HL-60 (cell line): ENCODE results near the gene FBXO27.

Experiments
- GABPA ChIP-seq: IDR thresholded peaks from 2 replicates; pipeline ENCODE4 v1.6.1; 2012; ENCODE audit warnings: low read depth
- POLR2AphosphoS5 ChIP-seq: IDR thresholded peaks from 2 replicates; pipeline ENCODE4 v1.6.1; 2012; ENCODE audit warnings: low read depth
- SPI1 ChIP-seq: IDR thresholded peaks from 2 replicates; pipeline ENCODE4 v1.6.1; 2012; ENCODE audit warnings: low read depth, mild to moderate bottlenecking, borderline replicate concordance
- TF ChIP-seq, protein P1 (sequence below): IDR thresholded peaks from one replicate; pipeline ENCODE4 v1.5.1; 2011; ENCODE audit warnings: low read length, control low read depth, inconsistent platforms; ENCODE audit not compliant: insufficient read depth
- TF ChIP-seq, protein P2 (sequence below): IDR thresholded peaks from 2 replicates; pipeline ENCODE4 v1.6.1; 2012; ENCODE audit warnings: low read depth; ENCODE audit not compliant: insufficient replicate concordance

DNA sequence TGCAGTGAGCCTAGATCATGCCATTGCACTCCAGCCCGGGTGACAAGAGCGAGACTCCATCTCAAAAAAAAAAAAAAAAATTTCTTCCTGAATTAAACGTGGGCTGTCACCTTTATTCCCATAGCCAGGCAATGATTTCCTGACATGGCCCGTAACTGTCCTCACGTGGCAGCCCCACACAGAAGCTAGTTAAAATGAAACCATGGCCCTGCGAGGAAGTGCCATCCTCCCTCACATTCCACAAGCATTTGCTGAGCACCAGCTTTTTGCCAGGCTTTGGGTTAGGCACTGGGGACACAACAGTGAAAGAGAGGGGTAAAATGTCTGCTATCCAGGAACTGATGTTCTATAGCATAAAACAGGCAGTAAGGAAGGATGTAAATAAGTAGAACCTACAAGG lies 13.2 kb upstream of the FBXO27 start:
- TF ChIP-seq, protein P1, sequence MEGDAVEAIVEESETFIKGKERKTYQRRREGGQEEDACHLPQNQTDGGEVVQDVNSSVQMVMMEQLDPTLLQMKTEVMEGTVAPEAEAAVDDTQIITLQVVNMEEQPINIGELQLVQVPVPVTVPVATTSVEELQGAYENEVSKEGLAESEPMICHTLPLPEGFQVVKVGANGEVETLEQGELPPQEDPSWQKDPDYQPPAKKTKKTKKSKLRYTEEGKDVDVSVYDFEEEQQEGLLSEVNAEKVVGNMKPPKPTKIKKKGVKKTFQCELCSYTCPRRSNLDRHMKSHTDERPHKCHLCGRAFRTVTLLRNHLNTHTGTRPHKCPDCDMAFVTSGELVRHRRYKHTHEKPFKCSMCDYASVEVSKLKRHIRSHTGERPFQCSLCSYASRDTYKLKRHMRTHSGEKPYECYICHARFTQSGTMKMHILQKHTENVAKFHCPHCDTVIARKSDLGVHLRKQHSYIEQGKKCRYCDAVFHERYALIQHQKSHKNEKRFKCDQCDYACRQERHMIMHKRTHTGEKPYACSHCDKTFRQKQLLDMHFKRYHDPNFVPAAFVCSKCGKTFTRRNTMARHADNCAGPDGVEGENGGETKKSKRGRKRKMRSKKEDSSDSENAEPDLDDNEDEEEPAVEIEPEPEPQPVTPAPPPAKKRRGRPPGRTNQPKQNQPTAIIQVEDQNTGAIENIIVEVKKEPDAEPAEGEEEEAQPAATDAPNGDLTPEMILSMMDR, result no peak
- TF ChIP-seq POLR2AphosphoS5 (no peak), GABPA (no peak), SPI1 (no peak)
- TF ChIP-seq, protein P2, sequence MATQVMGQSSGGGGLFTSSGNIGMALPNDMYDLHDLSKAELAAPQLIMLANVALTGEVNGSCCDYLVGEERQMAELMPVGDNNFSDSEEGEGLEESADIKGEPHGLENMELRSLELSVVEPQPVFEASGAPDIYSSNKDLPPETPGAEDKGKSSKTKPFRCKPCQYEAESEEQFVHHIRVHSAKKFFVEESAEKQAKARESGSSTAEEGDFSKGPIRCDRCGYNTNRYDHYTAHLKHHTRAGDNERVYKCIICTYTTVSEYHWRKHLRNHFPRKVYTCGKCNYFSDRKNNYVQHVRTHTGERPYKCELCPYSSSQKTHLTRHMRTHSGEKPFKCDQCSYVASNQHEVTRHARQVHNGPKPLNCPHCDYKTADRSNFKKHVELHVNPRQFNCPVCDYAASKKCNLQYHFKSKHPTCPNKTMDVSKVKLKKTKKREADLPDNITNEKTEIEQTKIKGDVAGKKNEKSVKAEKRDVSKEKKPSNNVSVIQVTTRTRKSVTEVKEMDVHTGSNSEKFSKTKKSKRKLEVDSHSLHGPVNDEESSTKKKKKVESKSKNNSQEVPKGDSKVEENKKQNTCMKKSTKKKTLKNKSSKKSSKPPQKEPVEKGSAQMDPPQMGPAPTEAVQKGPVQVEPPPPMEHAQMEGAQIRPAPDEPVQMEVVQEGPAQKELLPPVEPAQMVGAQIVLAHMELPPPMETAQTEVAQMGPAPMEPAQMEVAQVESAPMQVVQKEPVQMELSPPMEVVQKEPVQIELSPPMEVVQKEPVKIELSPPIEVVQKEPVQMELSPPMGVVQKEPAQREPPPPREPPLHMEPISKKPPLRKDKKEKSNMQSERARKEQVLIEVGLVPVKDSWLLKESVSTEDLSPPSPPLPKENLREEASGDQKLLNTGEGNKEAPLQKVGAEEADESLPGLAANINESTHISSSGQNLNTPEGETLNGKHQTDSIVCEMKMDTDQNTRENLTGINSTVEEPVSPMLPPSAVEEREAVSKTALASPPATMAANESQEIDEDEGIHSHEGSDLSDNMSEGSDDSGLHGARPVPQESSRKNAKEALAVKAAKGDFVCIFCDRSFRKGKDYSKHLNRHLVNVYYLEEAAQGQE, result no peak
